HepG2 (cell line): Measurements from ENCODE around the gene CHST10. TPM values are rescaled to one million over a fixed set of nuclear protein-coding genes. Genes with fewer than 3 reads are reported as not detected.
"Not testable (repeated sequence)": the region's sequence is repeated elsewhere in the genome, so short reads cannot be mapped to it uniquely, and the experiment has no call there.

Source experiments
- ATAC-seq: fragments of 200-7000 bp; cut with Tn5 transposase; 3 replicates; pipeline ENCODE4 v1.9.1; 2020; ENCODE audit warnings: mild to moderate bottlenecking, moderate library complexity
- BruUV-seq: library from RNA; stranded (reverse); fragments of 400-500 nt; replicated peaks from 2 replicates; lab custom pipeline; 2021; lab: Mats Ljungman, UMichigan
- CTCF ChIA-PET: fragments of 300-600 bp; formaldehyde crosslinking; extraction: SDS; loops from one replicate; lab custom pipeline; 2021; ENCODE audit warnings: low total read pairs, inconsistent platforms, low intra/inter-chr PET ratio; lab: Yijun Ruan, JAX
- POLR2A ChIA-PET: fragments of 350-600 bp; sonication (Branson Sonifier 250); formaldehyde crosslinking; loops from one replicate; lab custom pipeline; 2020; ENCODE audit warnings: antibody characterized with exemption, inconsistent platforms; lab: Yijun Ruan, JAX
- DNase-seq: peaks from one replicate; pipeline ENCODE4 v3.0.0-alpha.2; 2015; ENCODE audit warnings: low spot score
- FAIRE-seq: peaks from 3 replicates; lab custom pipeline; 2011; peaks lifted over from hg19 to GRCh38; lab: Jason Lieb, UNC
- H2AFZ ChIP-seq: one replicate; pipeline ENCODE4 v1.6.1; 2011; ENCODE audit warnings: low read length, inconsistent platforms
- H3K27ac ChIP-seq: fragments of 300-600 bp; 3 replicates; pipeline ENCODE4 v1.8.0; 2011; ENCODE audit warnings: mixed run types, mild to moderate bottlenecking, mixed read lengths, low read length, inconsistent platforms; ENCODE audit not compliant: insufficient read depth; ENCODE audit errors: extremely low read length
- H3K27me3 ChIP-seq, 2 experiments: fragments of 200-600 bp in 1 of 2; 2 replicates in 1 of 2; 3 replicates in 1 of 2; pipeline versions ENCODE4 v1.6.0 to v1.8.0; 2011; ENCODE audit warnings: low read length in 2 of 2, mild to moderate bottlenecking in 2 of 2, moderate library complexity in 2 of 2, inconsistent platforms in 1 of 2; ENCODE audit not compliant: insufficient read depth in 2 of 2, control insufficient read depth in 1 of 2
- H3K36me3 ChIP-seq, 2 experiments: fragments of 200-600 bp in 1 of 2; replicated peaks in 1 of 2; 2 replicates in 1 of 2; 3 replicates in 1 of 2; pipeline versions ENCODE4 v1.5.1 to v1.8.0; 2011; ENCODE audit warnings: low read length in 2 of 2, inconsistent platforms in 1 of 2; ENCODE audit not compliant: insufficient read depth in 2 of 2, control insufficient read depth in 1 of 2
- H3K4me1 ChIP-seq: 2 replicates; pipeline ENCODE4 v1.5.1; 2012; ENCODE audit warnings: low read length, inconsistent platforms; ENCODE audit not compliant: insufficient read depth
- H3K4me2 ChIP-seq: 2 replicates; pipeline ENCODE4 v1.6.0; 2011; ENCODE audit warnings: low read depth, low read length, inconsistent platforms
- H3K4me3 ChIP-seq, 3 experiments: fragments of 200-600 bp in 1 of 3; sonication (generic), shearing (Covaris generic) in 1 of 3; replicated peaks in 1 of 3; 2 replicates each; pipeline ENCODE4 v1.5.1; 2011 to 2016; ENCODE audit warnings: low read length in 3 of 3, inconsistent platforms in 2 of 3, low read depth in 2 of 3, mild to moderate bottlenecking in 2 of 3, control low read depth in 1 of 3, mixed read lengths in 1 of 3; ENCODE audit not compliant: insufficient read depth in 1 of 3
- H3K79me2 ChIP-seq: one replicate; pipeline ENCODE4 v1.6.1; 2011; ENCODE audit warnings: low read length, inconsistent platforms; ENCODE audit not compliant: insufficient read depth
- H3K9ac ChIP-seq: 2 replicates; pipeline ENCODE4 v1.6.0; 2011; ENCODE audit warnings: mild to moderate bottlenecking, low read depth, low read length, inconsistent platforms; ENCODE audit not compliant: insufficient read depth
- H3K9me3 ChIP-seq: 2 replicates; pipeline ENCODE4 v1.5.1; 2012; ENCODE audit warnings: mild to moderate bottlenecking, low read length
- H4K20me1 ChIP-seq: 2 replicates; pipeline ENCODE4 v1.6.0; 2011; ENCODE audit warnings: inconsistent platforms, mild to moderate bottlenecking, low read length, moderate library complexity; ENCODE audit not compliant: insufficient read depth
- HOXA3 ChIP-seq: sonication (generic); formaldehyde crosslinking; IDR thresholded peaks from 2 replicates; pipeline ENCODE4 v1.5.0; 2020; ENCODE audit warnings: missing genetic modification reagents
- ZNF3 ChIP-seq: IDR thresholded peaks from 2 replicates; pipeline ENCODE4 v1.7.0; 2017; ENCODE audit warnings: inconsistent platforms
- ZNF446 ChIP-seq: sonication (generic); formaldehyde crosslinking; IDR thresholded peaks from 2 replicates; pipeline ENCODE4 v1.5.0; 2020; ENCODE audit warnings: mild to moderate bottlenecking, missing genetic modification reagents
- ZNF737 ChIP-seq: sonication (generic); formaldehyde crosslinking; IDR thresholded peaks from 2 replicates; pipeline ENCODE4 v1.5.0; 2020; ENCODE audit warnings: missing genetic modification reagents, mild to moderate bottlenecking, borderline replicate concordance
- WGBS: methylation state at CpG from one replicate; pipeline ENCODE4 v1.1.6; 2017; ENCODE audit warnings: low lambda C conversion rate; 5-methylcytosine and 5-hydroxymethylcytosine counted together
- in situ Hi-C: cut with HindIII; loops from 2 replicates; pipeline ENCODE4 v1.10.0; 2017; ENCODE audit warnings: low pct_unique_long_range_greater_than_20kb; ENCODE audit not compliant: extremely low pct_ligation_motif_present
- intact Hi-C: fragments of 100-400 bp; cut with micrococcal nuclease; formaldehyde crosslinking; loops from one replicate; pipeline ENCODE4 v1.10.0; 2022; ENCODE audit not compliant: unreplicated experiment
- polyA plus RNA-seq, 8 experiments: library from polyadenylated mRNA; depleted of rRNA in 3 of 8; stranded (reverse) in 7 of 8; unstranded in 1 of 8; fragments of >200 nt; fragmentation: Illumina TruSeq in 4 of 8; extraction: Trizol in 4 of 8; gene quantifications; 2 replicates each; pipeline versions ENCODE4 v1.2.1 to v1.2.3, GENCODE V29; 2011 to 2016; ENCODE audit warnings: low read depth in 4 of 8, missing spikeins in 1 of 8, mixed read lengths in 1 of 8; ENCODE audit not compliant: insufficient read depth in 1 of 8
- total RNA-seq, 5 experiments: library from RNA; depleted of rRNA; stranded (reverse); fragments of >200 nt; fragmentation: Illumina TruSeq; extraction: Trizol; gene quantifications; 2 replicates each; pipeline ENCODE4 v1.2.3, GENCODE V29; 2016; ENCODE audit warnings: low read depth in 1 of 5
- TF ChIP-seq, protein P1 (sequence below): IDR thresholded peaks from 2 replicates; pipeline ENCODE4 v1.6.1; 2016
- TF ChIP-seq, protein P2 (sequence below): sonication (generic); formaldehyde crosslinking; IDR thresholded peaks from 2 replicates; pipeline ENCODE4 v1.4.0; 2020; ENCODE audit warnings: mild to moderate bottlenecking, missing genetic modification reagents, borderline replicate concordance

CHST10 gene
- total and polyA plus RNA-seq, 2 of the 13 experiments (the other 11 are each of a cell fraction or from before 2014, with no cell fraction given) = 10.5 to 14.2 TPM

DNA sequence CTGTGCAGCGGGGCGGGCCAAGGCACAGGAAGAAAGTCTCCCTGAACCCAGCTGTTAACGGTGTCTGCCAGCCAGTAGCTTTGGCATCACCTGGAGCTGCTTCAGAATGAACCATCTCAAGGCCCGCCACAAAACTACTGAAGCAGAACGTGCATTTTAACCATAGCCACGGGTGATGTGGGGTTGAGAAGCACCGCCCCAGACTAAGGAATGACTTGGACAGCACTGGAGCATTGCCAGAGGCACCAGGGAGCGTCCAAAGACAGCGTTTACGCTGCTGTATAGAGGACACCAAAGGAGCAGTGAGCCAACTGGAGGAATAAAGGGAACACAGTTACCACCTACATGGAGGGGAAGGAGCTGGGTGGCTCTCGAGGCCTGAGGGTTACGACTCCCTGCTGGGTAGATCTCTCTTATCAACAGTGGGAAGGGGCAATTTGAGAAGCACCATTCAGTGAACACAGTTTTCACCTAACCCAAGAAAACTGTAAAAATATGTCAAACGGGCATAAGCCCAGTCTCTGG is 66.7 kb downstream of the CHST10 start (continued):
- no peak for TF ChIP-seq ZNF446 (CRISPR knock-in tag)
- TF ChIP-seq, protein P1, sequence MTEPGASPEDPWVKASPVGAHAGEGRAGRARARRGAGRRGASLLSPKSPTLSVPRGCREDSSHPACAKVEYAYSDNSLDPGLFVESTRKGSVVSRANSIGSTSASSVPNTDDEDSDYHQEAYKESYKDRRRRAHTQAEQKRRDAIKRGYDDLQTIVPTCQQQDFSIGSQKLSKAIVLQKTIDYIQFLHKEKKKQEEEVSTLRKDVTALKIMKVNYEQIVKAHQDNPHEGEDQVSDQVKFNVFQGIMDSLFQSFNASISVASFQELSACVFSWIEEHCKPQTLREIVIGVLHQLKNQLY (CRISPR knock-in tag) = no peak
- TF ChIP-seq ZNF3 (CRISPR knock-in tag) = no peak
- TF ChIP-seq, protein P2, sequence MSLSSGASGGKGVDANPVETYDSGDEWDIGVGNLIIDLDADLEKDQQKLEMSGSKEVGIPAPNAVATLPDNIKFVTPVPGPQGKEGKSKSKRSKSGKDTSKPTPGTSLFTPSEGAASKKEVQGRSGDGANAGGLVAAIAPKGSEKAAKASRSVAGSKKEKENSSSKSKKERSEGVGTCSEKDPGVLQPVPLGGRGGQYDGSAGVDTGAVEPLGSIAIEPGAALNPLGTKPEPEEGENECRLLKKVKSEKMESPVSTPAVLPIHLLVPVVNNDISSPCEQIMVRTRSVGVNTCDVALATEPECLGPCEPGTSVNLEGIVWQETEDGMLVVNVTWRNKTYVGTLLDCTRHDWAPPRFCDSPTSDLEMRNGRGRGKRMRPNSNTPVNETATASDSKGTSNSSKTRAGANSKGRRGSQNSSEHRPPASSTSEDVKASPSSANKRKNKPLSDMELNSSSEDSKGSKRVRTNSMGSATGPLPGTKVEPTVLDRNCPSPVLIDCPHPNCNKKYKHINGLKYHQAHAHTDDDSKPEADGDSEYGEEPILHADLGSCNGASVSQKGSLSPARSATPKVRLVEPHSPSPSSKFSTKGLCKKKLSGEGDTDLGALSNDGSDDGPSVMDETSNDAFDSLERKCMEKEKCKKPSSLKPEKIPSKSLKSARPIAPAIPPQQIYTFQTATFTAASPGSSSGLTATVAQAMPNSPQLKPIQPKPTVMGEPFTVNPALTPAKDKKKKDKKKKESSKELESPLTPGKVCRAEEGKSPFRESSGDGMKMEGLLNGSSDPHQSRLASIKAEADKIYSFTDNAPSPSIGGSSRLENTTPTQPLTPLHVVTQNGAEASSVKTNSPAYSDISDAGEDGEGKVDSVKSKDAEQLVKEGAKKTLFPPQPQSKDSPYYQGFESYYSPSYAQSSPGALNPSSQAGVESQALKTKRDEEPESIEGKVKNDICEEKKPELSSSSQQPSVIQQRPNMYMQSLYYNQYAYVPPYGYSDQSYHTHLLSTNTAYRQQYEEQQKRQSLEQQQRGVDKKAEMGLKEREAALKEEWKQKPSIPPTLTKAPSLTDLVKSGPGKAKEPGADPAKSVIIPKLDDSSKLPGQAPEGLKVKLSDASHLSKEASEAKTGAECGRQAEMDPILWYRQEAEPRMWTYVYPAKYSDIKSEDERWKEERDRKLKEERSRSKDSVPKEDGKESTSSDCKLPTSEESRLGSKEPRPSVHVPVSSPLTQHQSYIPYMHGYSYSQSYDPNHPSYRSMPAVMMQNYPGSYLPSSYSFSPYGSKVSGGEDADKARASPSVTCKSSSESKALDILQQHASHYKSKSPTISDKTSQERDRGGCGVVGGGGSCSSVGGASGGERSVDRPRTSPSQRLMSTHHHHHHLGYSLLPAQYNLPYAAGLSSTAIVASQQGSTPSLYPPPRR (CRISPR knock-in tag) = no peak
- no peak for TF ChIP-seq ZNF737 (CRISPR knock-in tag)
- TF ChIP-seq HOXA3 = no peak
- TF ChIP-seq, all 625 proteins: peak for 0

DNA sequence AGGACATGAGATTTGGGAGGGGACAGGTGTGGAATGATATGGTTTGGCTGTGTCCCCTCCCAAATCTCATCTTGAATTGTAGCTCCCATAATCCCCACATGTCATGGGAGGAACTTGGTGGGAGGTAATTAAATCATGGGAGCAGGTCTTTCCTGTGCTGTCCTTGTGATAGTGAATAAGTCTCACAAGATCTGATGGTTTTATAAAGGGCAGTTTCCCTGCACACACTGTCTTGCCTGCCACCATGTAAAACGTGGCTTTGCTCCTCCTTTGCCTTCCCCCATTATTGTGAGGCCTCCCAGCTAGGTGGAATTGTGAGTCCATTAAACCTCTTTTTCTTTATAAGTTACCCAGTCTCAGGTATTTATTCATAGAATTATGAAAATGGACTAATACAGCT is 72.3 kb downstream of the CHST10 start:
- ATAC-seq, in situ Hi-C loops, intact Hi-C loops, H4K20me1 ChIP-seq, BruUV-seq, H3K4me1 ChIP-seq, POLR2A ChIA-PET, H3K9me3 ChIP-seq, H3K36me3 ChIP-seq, H3K4me2 ChIP-seq, DNase-seq, H3K27me3 ChIP-seq, FAIRE-seq, H3K9ac ChIP-seq, H3K27ac ChIP-seq, H2AFZ ChIP-seq, H3K79me2 ChIP-seq, H3K4me3 ChIP-seq, CTCF ChIA-PET: not testable (repeated sequence)
- 0% methylated on average over 1 of the region's 1 CpG for WGBS
